PFSK-1 (cell line): ENCODE measurements around the gene OTUD1.

Experiments used
- FOXP2 ChIP-seq: optimal IDR thresholded peaks from 2 replicates; pipeline ENCODE3; 2011; ENCODE audit warnings: borderline replicate concordance, control low read depth, inconsistent platforms; ENCODE audit not compliant: insufficient read depth; ENCODE audit errors: extremely low read length, extremely low read depth
- POLR2AphosphoS5 ChIP-seq: IDR thresholded peaks from 2 replicates; pipeline ENCODE4 v1.6.1; 2012; ENCODE audit warnings: low read depth, mild to moderate bottlenecking, control low read depth, low read length, moderate library complexity
- REST ChIP-seq, 2 experiments: IDR thresholded peaks; 2 replicates each; pipeline versions ENCODE4 v1.6.1 to v1.8.0; 2011 to 2012; ENCODE audit warnings: low read depth in 2 of 2, low read length in 2 of 2, control low read depth in 1 of 2, inconsistent platforms in 1 of 2, mild to moderate bottlenecking in 1 of 2, moderate library complexity in 1 of 2; ENCODE audit not compliant: insufficient read depth in 1 of 2
- SIN3A ChIP-seq: IDR thresholded peaks from 2 replicates; pipeline ENCODE4 v1.6.1; 2012; ENCODE audit warnings: mild to moderate bottlenecking, low read length, moderate library complexity, borderline replicate concordance; ENCODE audit not compliant: insufficient read depth
- TAF1 ChIP-seq: IDR thresholded peaks from 2 replicates; pipeline ENCODE4 v1.6.1; 2012; ENCODE audit warnings: low read length, control low read depth, borderline replicate concordance; ENCODE audit not compliant: insufficient read depth

OTUD1 gene

DNA sequence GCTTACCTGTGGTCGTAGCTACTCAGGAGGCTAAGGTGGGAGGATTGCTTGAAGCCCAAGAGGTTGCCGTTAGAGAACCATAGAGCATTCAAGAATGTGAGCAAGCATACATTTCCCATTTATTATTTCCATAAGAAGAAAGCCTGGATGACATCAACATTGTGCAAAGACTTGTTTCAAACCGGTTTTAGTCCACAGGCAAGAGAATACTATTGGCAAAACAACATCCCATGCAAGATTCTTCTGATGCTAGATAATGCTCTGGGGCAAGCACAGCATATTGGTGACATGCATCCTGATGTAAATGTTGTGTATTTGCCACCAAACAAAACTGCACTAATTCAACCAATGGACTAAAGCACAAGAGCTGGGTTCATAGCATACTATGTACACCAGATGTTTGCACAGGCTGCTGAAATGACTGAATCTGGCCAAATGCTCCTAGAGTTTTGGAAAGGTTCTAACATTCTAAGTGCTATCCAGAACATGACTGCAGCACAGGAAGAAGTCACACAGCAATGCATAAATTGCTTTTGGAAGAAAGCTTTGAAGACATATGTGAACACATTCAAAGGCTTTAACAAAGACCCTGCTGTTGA lies 42.6 kb downstream of the OTUD1 start:
- TF ChIP-seq SIN3A (no peak), POLR2AphosphoS5 (no peak), REST (IDR thresholded peaks at IDR 0.05; ENCODE audit: insufficient read depth in 1 of 2, low read depth in 2 of 2, low read length in 2 of 2) (no peak), FOXP2 (no peak), TAF1 (no peak)

DNA sequence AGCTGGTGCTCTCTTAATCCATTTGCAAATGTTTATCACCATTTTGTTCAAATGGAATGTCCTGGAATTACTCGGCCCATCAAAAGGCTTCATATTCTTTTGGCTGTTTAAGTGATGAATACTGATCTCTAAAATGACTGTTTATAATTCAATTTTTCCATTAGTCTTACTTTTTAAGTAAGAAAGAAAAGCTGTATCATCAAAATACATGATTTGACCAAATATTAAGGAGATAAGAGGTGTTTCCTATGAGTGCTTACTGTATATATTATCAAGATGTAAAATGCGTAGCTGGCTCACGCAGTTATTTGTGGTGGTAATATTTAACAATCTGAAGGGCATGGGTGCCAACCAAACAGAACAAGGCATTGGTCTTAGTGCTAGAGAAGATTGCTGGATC lies 51.2 kb downstream of the OTUD1 start:
- TF ChIP-seq FOXP2 (no peak), REST (IDR thresholded peaks at IDR 0.05; ENCODE audit: insufficient read depth in 1 of 2, low read depth in 2 of 2, low read length in 2 of 2) (no peak), SIN3A (no peak), POLR2AphosphoS5 (no peak), TAF1 (no peak)
